Neural cell (in vitro differentiated cells): Measurements from ENCODE around the gene STARD6. TPM values are rescaled to one million over a fixed set of nuclear protein-coding genes. Genes with fewer than 3 reads are reported as not detected.
A peak's percentile ranks its signal among the peaks of the same experiment; 100 is the strongest.

ENCODE experiments used
- H2AFZ ChIP-seq: fragments of 200-600, 300-800 bp; sonication (generic), shearing (Covaris generic); 2 replicates; pipeline ENCODE4 v1.6.0; 2014; ENCODE audit warnings: low read depth, mild to moderate bottlenecking, antibody characterized with exemption, low read length, moderate library complexity
- H3F3A ChIP-seq: fragments of 200-600 bp; shearing (Covaris generic); 2 replicates; pipeline ENCODE4 v1.6.1; 2016; ENCODE audit warnings: mild to moderate bottlenecking, moderate library complexity, mixed read lengths, antibody characterized with exemption, low read length; ENCODE audit not compliant: insufficient read depth, poor library complexity, severe bottlenecking
- H3K27ac ChIP-seq: fragments of 200-600, 300-800 bp; sonication (generic), shearing (Covaris generic); 2 replicates; pipeline ENCODE4 v1.5.1; 2014; ENCODE audit warnings: mild to moderate bottlenecking, low read length, moderate library complexity
- H3K27me3 ChIP-seq: fragments of 300-800, 200-600 bp; sonication (generic), shearing (Covaris generic); 2 replicates; pipeline ENCODE4 v1.6.0; 2014; ENCODE audit warnings: mild to moderate bottlenecking, low read depth, low read length, moderate library complexity; ENCODE audit not compliant: insufficient read depth
- H3K36me3 ChIP-seq: fragments of 300-800, 200-600 bp; sonication (generic), shearing (Covaris generic); 2 replicates; pipeline ENCODE4 v1.5.1; 2014; ENCODE audit warnings: mild to moderate bottlenecking, antibody characterized with exemption, low read length, moderate library complexity; ENCODE audit not compliant: insufficient read depth
- H3K4me2 ChIP-seq: fragments of 300-800, 200-600 bp; sonication (generic), shearing (Covaris generic); 2 replicates; pipeline ENCODE4 v1.6.0; 2014; ENCODE audit warnings: mild to moderate bottlenecking, low read length
- H3K4me3 ChIP-seq: fragments of 300-800, 200-600 bp; sonication (generic), shearing (Covaris generic); 2 replicates; pipeline ENCODE4 v1.5.1; 2014; ENCODE audit warnings: mild to moderate bottlenecking, low read length, moderate library complexity
- H3K79me2 ChIP-seq: fragments of 200-600 bp; shearing (Covaris generic); replicated peaks from 2 replicates; pipeline ENCODE4 v1.6.0; 2014; ENCODE audit warnings: mild to moderate bottlenecking, low read length, moderate library complexity; ENCODE audit not compliant: insufficient read depth
- H3K9ac ChIP-seq: fragments of 300-800, 200-600 bp; sonication (generic), shearing (Covaris generic); 2 replicates; pipeline ENCODE4 v1.6.1; 2016; ENCODE audit warnings: mild to moderate bottlenecking, low read length, mixed read lengths
- H3K9me2 ChIP-seq: fragments of 200-600 bp; shearing (Covaris generic); 2 replicates; pipeline ENCODE4 v1.6.1; 2016; ENCODE audit warnings: mild to moderate bottlenecking, low read length, mixed read lengths; ENCODE audit not compliant: insufficient read depth
- H3K9me3 ChIP-seq: fragments of 200-600, 300-800 bp; sonication (generic), shearing (Covaris generic); 2 replicates; pipeline ENCODE4 v1.6.1; 2016; ENCODE audit warnings: mild to moderate bottlenecking, mixed run types, low read length, moderate library complexity, mixed read lengths
- H4K20me1 ChIP-seq: fragments of 200-600 bp; shearing (Covaris generic); 2 replicates; pipeline ENCODE4 v1.6.1; 2016; ENCODE audit warnings: mild to moderate bottlenecking, mixed run types; ENCODE audit not compliant: insufficient read depth
- CTCF ChIP-seq: fragments of 450-650 bp; IDR thresholded peaks from 2 replicates; pipeline ENCODE4 v1.5.1; 2014; ENCODE audit warnings: antibody characterized with exemption, mild to moderate bottlenecking, moderate library complexity; ENCODE audit not compliant: poor library complexity, severe bottlenecking
- EP300 ChIP-seq: fragments of 450-650 bp; conservative IDR thresholded peaks from 2 replicates; pipeline ENCODE4 v1.6.1; 2014; ENCODE audit warnings: antibody characterized with exemption, mild to moderate bottlenecking, moderate library complexity; ENCODE audit not compliant: poor library complexity, severe bottlenecking
- EZH2 ChIP-seq: fragments of 200-600, 300-800 bp; shearing (Covaris generic), sonication (generic); IDR thresholded peaks from 2 replicates; pipeline ENCODE4 v1.6.1; 2014; ENCODE audit warnings: antibody characterized with exemption, low read length, borderline replicate concordance, mild to moderate bottlenecking; ENCODE audit not compliant: insufficient read depth, poor library complexity, severe bottlenecking
- MXI1 ChIP-seq: fragments of 450-650 bp; conservative IDR thresholded peaks from 2 replicates; pipeline ENCODE4 v1.6.1; 2014; ENCODE audit warnings: antibody characterized with exemption, mild to moderate bottlenecking; ENCODE audit not compliant: poor library complexity, severe bottlenecking
- POLR2AphosphoS5 ChIP-seq: IDR thresholded peaks from 2 replicates; pipeline ENCODE4 v1.6.1; 2012
- RAD21 ChIP-seq: fragments of 450-650 bp; conservative IDR thresholded peaks from 2 replicates; pipeline ENCODE4 v1.6.1; 2014; ENCODE audit warnings: antibody characterized with exemption, mild to moderate bottlenecking, moderate library complexity
- SMC3 ChIP-seq: fragments of 450-650 bp; conservative IDR thresholded peaks from 2 replicates; pipeline ENCODE4 v1.6.1; 2014; ENCODE audit warnings: antibody characterized with exemption, mild to moderate bottlenecking, moderate library complexity; ENCODE audit not compliant: poor library complexity
- TAF1 ChIP-seq: IDR thresholded peaks from 2 replicates; pipeline ENCODE4 v1.6.1; 2012; ENCODE audit warnings: low read depth
- polyA plus RNA-seq: library from polyadenylated mRNA; depleted of rRNA; stranded (reverse); fragments of >200 nt; gene quantifications from 2 replicates; pipeline ENCODE4 v1.2.3, GENCODE V29; 2014
- TF ChIP-seq, protein P1 (sequence below): IDR thresholded peaks from 2 replicates; pipeline ENCODE4 v1.6.1; 2012; ENCODE audit warnings: borderline replicate concordance

STARD6 gene
- polyA plus RNA-seq, 1 donor from 2014 or later = not detected

DNA sequence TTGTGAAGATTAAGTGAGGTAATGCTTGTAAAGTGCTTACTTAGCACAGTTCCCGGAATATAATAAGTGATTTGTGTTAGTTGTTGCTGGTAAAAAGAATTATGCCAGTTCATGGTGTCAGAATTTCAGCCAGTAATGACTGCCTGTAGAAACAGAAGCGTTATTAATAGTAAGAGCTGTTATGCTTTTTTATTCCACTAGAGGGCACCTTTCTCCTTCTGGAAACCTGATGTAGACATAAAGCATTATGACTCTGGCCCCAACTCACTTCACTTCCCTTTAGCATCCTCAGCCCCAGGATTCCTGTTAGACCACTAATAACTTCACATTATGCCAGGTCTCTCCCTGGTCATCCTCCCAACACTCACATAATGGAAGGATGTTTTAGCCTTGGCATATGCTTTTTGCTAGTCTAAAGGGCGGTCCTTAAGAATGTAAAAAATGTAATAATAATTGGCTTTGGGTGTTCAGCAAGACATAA is 34.9 kb upstream of the STARD6 start:
- no peaks in the 10 kb centered on the region for H3K9me2 ChIP-seq
- no peaks in the 10 kb centered on the region for H3K79me2 ChIP-seq
- no peaks in the 10 kb centered on the region for H3K9me3 ChIP-seq
- no peaks in the 10 kb centered on the region for H3K27me3 ChIP-seq
- no peak overlapping the region for H3K27ac ChIP-seq
- no peaks in the 10 kb centered on the region for H3K36me3 ChIP-seq
- TF ChIP-seq SMC3 (peak; percentile 79), TAF1 (no peak), EZH2 (no peak), MXI1 (no peak), CTCF (peak; percentile 81), RAD21 (peak; percentile 77), EP300 (no peak)
- TF ChIP-seq, protein P1, sequence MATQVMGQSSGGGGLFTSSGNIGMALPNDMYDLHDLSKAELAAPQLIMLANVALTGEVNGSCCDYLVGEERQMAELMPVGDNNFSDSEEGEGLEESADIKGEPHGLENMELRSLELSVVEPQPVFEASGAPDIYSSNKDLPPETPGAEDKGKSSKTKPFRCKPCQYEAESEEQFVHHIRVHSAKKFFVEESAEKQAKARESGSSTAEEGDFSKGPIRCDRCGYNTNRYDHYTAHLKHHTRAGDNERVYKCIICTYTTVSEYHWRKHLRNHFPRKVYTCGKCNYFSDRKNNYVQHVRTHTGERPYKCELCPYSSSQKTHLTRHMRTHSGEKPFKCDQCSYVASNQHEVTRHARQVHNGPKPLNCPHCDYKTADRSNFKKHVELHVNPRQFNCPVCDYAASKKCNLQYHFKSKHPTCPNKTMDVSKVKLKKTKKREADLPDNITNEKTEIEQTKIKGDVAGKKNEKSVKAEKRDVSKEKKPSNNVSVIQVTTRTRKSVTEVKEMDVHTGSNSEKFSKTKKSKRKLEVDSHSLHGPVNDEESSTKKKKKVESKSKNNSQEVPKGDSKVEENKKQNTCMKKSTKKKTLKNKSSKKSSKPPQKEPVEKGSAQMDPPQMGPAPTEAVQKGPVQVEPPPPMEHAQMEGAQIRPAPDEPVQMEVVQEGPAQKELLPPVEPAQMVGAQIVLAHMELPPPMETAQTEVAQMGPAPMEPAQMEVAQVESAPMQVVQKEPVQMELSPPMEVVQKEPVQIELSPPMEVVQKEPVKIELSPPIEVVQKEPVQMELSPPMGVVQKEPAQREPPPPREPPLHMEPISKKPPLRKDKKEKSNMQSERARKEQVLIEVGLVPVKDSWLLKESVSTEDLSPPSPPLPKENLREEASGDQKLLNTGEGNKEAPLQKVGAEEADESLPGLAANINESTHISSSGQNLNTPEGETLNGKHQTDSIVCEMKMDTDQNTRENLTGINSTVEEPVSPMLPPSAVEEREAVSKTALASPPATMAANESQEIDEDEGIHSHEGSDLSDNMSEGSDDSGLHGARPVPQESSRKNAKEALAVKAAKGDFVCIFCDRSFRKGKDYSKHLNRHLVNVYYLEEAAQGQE = no peak
- H3K9ac ChIP-seq = no peak overlapping the region
- no peaks in the 10 kb centered on the region for H3F3A ChIP-seq
- H4K20me1 ChIP-seq = no peaks in the 10 kb centered on the region
- H2AFZ ChIP-seq = no peak overlapping the region
- H3K4me3 ChIP-seq = no peak overlapping the region
- H3K4me2 ChIP-seq = no peak overlapping the region

- Histone ChIP-seq H3F3A (no peaks in the 10 kb centered on the region), H3K27me3 (no peaks in the 10 kb centered on the region), H3K27ac (no peak overlapping the region), H3K36me3 (no peaks in the 10 kb centered on the region), H3K4me3 (no peak overlapping the region), H3K9me2 (no peaks in the 10 kb centered on the region), H3K9me3 (no peaks in the 10 kb centered on the region), H2AFZ (no peak overlapping the region), H3K9ac (no peak overlapping the region), H3K4me2 (no peak overlapping the region), H3K79me2 (no peaks in the 10 kb centered on the region), H4K20me1 (no peaks in the 10 kb centered on the region)
- TF ChIP-seq POLR2AphosphoS5 = no peak
- no peak for TF ChIP-seq MXI1
- TF ChIP-seq CTCF = no peak
- no peak for TF ChIP-seq RAD21
- TF ChIP-seq EP300 = no peak
- TF ChIP-seq, protein P1 = no peak
- TF ChIP-seq TAF1 = no peak
- no peak for TF ChIP-seq EZH2
- no peak for TF ChIP-seq SMC3
Observed at GRCh38 chr18:54390838-54391237, 33.2 kb upstream of the STARD6 start.
